Nucleus accumbens (tissue), 56 donors: Measurements from ENCODE around the gene PIK3AP1.
A peak's percentile ranks its signal among the peaks of the same experiment; 100 is the strongest.
"Not testable (repeated sequence)": the region's sequence is repeated elsewhere in the genome, so short reads cannot be mapped to it uniquely, and the experiment has no call there.

Experiments used
- DNase-seq, 56 donors: peaks; one replicate each; lab custom pipeline; 2025; lab: John Stamatoyannopoulos, UW

The PIK3AP1 gene

DNA sequence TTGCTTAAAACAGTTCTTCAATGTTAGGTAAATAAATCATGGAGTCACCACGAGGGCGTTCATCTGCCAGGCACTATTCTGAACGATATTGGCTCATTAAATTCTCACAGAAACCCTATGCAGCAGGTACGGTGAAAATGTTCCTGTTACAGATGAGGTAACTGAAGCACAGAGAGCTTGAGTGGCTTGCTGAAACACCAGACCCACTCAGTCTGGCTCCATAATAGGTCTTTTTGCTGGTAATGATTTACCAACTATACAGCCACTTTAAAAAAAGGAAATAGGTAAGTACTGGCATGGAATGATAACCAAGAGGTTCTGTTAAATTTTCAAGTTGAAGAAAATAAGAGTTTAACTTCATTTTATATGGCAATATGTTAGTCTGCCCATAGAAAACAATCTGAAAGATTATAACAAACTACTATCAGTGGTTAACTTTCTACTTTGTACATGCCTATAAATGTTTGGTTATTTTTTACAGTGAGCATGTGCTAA is 132.2 kb downstream of the PIK3AP1 start:
- DNase-seq = no peak

DNA sequence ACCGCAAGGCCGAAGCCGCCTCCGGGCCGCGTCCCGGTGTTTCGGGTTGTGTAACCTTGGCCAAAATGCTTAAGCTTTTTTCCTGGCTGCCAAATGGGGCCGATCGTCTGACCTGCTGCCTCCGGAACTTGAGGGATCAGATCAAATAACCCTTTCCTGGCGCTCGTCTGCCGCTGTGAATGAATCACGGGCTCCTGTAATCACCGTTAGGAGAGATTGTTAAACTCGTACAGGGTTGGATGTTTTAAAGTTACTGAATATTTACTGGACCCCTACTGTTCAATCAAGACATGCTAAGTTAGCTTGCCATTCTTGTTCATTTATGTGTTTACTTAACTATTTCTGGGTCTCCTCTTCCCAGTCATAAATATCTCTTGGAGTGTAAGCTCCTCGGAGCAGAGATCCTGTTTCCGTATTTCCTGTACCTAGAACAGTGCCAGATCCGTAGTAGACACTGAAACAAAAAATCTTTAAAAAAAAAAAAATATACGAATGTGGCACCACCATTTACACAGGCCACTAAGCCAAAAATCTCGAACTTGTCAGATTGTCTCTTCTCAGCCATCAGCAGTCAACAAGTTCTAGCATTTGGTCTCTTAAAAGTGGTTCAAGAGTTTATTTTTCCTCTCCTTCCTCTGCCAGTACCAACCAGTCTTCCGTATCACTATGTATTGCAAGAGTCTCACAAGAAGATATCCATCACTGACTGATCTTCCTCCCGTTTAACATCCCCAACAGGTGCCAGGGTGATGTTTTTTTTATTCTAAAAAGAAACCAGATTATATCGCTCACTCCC is 132.9 kb downstream of the PIK3AP1 start:
- peak in 20 of 56 donors; percentile 14 to 74 (median 58) for DNase-seq

DNA sequence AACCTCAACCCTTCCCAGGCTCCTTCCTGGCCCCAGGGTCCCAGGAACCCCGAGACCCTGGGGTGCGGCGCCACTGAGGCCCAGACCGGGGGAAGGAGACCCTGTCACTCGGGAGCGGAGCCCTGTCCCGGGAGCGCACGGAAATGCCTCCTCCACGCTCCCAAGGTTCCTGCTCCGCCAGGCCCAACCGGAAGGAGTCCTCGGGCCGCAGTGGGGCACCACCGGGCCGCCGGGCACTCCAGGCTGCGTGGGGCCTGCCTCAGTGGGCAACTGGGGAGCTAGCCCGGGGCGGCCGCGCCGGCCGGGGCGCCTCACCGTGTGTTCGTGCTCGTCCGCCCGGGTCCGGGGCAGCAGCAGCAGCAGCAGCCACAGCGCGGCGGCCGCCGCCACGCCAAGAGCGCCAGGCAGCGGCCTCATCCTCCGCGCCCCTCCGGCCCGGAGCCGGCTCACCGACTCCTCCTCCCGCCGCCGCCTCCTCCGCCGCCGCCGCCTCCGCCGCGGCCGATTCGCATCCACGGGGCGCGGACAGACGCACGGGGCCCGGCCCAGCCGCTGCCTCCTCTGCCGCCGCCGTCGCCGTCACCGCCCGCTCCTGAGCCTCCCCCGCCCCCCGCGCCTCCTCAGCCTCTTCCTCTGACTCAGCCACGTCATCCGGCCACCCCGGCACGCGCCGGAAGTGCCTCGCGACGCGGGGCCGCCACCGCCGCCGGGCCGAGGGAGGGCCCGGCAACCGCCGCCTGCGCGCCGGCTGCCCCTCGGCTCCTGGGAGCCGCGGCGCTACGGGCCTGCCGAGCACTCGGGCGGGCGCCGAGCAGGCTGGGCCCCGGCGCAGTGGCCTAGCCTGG is 133.7 kb downstream of the PIK3AP1 start, which contains the start of gene TM9SF3:
TSS of gene TM9SF3 (minus strand) at position 594 of the 845 bp plus-strand sequence. CDS start at position 417, 177 bp downstream.
- DNase-seq = peak in 55 of 56 donors; percentile 21 to 92 (median 80)

- peak in 4 of 56 donors; percentile 44 to 63 (median 48) for DNase-seq
Observed at GRCh38 chr10:96585736-96586418, 134.4 kb downstream of the PIK3AP1 start.

DNA sequence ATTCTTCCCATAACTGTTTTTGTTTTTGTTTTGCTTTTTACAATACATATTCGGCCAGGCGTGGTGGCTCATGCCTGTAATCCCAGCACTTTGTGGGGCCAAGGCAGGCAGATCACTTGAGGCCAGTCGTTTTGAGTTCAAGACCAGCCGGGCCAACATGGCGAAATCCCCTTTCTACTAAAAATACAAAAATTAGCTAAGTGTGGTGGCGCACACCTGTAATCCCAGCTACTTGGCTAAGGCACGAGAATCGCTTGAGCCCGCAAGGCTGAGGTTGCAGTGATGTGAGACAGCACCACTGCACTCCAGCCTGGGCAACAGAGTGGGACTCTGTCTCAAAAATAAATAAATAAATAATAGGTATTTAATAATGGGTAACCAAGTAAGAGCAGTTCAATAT is 135.8 kb downstream of the PIK3AP1 start:
- no peak for DNase-seq

DNA sequence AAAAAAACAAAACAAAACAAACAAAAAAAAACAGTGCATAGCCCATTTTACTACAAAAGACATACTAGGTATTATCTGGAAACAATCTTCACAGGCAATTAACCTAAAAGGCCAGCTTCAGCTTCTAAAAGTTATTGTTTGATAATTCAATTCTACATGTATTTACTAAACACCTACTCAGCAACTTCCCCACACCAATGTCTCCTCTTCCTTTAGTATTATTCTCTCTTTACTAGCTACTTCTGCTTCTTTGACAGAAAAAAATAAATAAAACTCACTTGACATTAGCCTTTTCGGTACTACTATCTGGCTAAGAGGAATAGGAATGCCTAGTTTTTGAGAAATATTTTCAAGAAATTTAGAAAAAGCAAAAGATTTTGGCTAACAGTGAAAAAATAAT is 136.3 kb downstream of the PIK3AP1 start:
- no peak for DNase-seq

GRCh38 chr10:96579133-96579532 is 141.2 kb downstream of the PIK3AP1 start:
- no peak for DNase-seq

- DNase-seq = no peak
Observed at GRCh38 chr10:96578633-96579032, 141.7 kb downstream of the PIK3AP1 start.

- no peak for DNase-seq
Observed at GRCh38 chr10:96578022-96578421, 142.3 kb downstream of the PIK3AP1 start.

DNA sequence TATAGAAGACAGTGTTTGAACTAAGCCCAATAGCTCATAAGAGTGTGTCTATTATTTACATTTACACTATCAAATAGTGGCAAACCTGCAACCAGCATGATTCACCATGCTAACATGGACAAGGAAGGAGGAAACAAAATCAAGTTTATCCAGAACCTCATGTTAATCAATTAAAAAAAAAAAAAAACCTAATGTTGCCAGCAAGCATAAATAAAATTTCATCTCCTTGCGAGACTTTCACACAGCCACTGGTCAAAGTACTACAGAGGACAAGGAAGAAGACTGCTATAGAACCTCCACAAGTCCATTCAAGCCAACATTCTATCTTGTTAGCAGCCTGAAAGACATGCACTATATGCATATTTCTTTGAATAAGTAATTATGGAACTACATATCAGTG is 143.2 kb downstream of the PIK3AP1 start:
- no peak for DNase-seq

GRCh38 chr10:96576277-96576980 is 143.9 kb downstream of the PIK3AP1 start:
- DNase-seq = no peak

- not testable (repeated sequence) for DNase-seq
Observed at GRCh38 chr10:96574564-96574963, 145.8 kb downstream of the PIK3AP1 start.

DNA sequence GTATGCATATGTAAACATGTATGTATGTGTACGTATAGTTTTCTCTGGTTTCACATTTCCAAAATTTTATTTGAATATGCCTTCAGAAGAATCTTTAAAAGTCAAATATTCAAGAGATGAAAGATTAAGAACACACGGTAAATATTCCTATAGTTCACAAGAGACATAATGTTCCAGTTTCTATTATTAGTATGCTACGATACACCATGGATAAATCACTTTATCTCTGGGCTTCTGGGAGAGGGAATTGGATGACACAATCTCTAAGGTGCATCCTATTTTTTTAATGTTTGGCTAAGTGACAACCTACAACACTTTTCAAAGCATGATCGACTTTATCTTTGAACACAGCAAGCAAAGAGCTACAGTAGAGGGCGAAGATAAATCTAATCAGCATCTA is 147.3 kb downstream of the PIK3AP1 start:
- DNase-seq = no peak

DNA sequence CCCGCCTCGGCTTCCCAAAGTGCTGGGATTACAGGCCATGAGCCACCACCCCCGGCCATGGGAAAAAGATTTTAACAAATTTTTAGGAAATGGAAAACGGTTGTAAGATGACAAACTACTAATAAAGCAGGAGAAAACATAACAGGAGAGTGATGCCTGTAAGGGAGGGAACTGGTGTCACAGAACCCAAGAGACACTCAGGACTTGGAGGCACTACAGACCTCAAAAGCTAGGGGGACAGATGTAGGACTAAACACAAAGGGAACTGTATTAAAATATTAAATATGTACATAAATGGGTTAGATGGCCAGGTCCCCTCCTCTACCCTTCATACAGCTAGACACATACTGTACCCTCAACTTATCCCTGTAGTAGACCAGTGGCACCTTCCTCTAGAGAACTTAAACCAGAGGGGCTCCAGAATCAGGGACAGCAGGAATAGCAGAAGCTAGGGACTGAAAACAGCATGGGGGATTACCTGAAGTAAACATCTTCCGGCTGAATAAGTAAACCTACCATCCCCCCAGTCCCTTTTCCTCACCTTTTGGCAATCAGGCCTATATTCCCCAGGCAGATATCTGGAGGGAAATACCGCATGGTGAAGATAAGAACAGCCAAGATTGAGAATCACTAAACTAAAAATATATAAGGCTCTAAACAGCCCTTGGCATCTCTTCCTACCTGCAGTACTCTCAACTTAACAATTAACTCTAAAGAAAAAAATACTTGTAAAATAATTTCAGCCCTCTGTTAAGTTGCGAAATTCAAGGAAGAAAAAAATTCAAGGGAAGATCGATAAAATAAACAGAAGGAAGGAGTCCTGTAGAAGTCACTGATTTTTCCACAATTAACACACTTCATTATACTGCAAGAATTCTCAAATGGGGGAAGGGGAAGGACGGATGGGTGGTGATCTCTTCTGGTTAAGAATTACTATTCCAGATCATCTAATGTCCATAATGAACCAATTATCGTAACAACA is 149.0 kb downstream of the PIK3AP1 start:
- no peak for DNase-seq

GRCh38 chr10:96570511-96570910 is 149.8 kb downstream of the PIK3AP1 start:
- no peak for DNase-seq

- no peak for DNase-seq
Observed at GRCh38 chr10:96568402-96568801, 151.9 kb downstream of the PIK3AP1 start.

- DNase-seq = no peak
Observed at GRCh38 chr10:96565774-96566173, 154.5 kb downstream of the PIK3AP1 start.

DNA sequence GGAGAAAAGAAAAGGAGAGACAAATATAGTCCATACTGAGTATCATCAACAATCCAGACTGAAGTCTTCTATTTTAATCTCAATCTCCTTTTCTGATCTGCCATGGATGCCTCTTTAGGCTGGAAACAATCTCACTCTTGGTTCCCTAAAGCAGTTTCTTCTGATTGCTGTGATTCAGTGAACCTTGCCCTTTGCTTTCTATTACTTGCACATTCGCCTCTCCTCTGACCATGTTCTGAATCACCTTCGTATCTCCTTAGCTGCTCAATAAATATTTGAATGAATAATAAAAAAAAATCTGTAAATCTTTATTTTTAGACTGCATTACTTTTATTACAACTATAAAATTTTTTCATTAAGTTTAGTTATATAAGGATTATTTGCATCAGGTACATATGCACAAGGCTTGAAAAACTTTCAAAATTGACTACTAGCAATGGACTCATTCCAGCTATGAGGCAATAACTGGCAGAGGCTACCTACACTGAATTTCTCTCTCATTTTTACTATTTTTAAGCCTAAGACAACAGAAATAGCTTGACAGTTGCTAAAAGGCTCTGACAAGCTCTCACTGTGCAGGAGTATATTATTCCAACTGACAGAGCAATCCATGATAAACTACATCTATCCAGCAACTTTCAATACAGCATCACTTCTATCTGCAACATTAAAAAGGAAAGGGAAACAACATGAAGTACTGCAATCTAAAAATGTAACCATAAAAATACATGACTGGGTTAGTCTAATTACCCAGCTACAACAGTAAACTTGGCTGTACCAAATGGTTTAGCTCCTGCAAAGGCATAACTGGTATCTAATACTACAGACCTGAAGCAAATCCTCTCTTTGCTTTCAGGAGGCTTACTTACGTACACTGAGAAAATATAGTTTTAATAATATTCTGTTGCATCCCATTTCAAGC is 159.1 kb downstream of the PIK3AP1 start:
- no peak for DNase-seq
